HCT116 (cell line): ENCODE results near the gene LAYN.

Source experiments
- RAD21 ChIP-seq: IDR thresholded peaks from 2 replicates; pipeline ENCODE4 v1.6.1; 2012; ENCODE audit warnings: low read depth, mild to moderate bottlenecking
- TF ChIP-seq, protein P1 (sequence below), 3 experiments: fragments of 200-600 bp in 1 of 3; sonication (generic) in 1 of 3; IDR thresholded peaks in 2 of 3; conservative IDR thresholded peaks in 1 of 3; 2 replicates each; pipeline ENCODE4 v1.5.1; 2012 to 2017; ENCODE audit warnings: low read depth in 2 of 3, low read length in 2 of 3, antibody characterized with exemption in 1 of 3, borderline replicate concordance in 1 of 3, control low read depth in 1 of 3, mild to moderate bottlenecking in 1 of 3, mixed read lengths in 1 of 3, mixed run types in 1 of 3, moderate library complexity in 1 of 3; ENCODE audit not compliant: insufficient read depth in 1 of 3

DNA sequence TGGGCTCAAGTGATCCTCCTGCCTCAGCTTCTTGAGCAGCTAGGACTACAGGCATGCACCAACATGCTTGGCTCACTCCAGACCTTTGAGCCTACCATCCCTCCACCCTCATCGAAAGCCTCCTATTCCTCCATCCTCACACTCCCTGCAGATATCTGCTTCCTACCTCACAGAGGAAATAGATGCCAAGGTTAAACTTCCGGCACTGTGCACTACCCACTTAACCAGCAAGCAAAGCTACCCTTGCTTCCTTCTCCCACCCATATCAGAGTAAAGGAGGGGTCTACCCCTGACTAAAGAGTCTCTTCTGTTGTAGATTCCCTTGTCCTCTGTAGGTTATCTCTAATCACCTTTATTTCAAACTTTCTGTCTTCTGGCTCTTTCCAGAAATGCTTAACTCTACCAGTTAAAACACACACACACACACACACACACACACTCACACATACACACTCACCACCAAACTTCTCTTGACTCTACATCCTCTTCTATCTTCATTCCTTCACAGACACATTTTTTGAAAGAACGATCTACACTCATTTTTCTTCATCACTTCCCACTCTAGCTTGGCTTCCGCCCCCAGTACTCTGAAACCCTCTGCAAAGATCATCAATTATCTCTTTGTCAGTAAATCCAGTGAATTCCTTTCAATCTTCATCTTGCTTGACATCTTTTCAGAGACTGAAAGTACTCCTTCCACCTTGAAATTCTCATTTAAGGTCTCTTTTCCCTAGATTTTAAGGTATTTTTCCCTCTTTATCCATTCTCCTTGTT lies 50.9 kb downstream of the LAYN start:
- TF ChIP-seq, protein P1, sequence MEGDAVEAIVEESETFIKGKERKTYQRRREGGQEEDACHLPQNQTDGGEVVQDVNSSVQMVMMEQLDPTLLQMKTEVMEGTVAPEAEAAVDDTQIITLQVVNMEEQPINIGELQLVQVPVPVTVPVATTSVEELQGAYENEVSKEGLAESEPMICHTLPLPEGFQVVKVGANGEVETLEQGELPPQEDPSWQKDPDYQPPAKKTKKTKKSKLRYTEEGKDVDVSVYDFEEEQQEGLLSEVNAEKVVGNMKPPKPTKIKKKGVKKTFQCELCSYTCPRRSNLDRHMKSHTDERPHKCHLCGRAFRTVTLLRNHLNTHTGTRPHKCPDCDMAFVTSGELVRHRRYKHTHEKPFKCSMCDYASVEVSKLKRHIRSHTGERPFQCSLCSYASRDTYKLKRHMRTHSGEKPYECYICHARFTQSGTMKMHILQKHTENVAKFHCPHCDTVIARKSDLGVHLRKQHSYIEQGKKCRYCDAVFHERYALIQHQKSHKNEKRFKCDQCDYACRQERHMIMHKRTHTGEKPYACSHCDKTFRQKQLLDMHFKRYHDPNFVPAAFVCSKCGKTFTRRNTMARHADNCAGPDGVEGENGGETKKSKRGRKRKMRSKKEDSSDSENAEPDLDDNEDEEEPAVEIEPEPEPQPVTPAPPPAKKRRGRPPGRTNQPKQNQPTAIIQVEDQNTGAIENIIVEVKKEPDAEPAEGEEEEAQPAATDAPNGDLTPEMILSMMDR (IDR thresholded peaks at IDR 0.05 in 2 of 3, conservative IDR thresholded peaks at IDR 0.05 in 1 of 3; ENCODE audit: borderline replicate concordance in 1 of 3, insufficient read depth in 1 of 3, low read depth in 2 of 3, low read length in 2 of 3): no peak
- TF ChIP-seq RAD21: no peak
